GM10248 (cell line): ENCODE measurements around the gene CEP72.

Experiments used
- CTCF ChIA-PET: fragments of 300-600 bp; sonication (Branson Sonifier 250); formaldehyde crosslinking; extraction: SDS; loops from one replicate; lab custom pipeline; 2021; ENCODE audit warnings: antibody characterized with exemption; lab: Yijun Ruan, JAX
- POLR2A ChIA-PET: fragments of 350-650 bp; sonication (Branson Sonifier 250); formaldehyde crosslinking; extraction: SDS; loops from one replicate; lab custom pipeline; 2020; ENCODE audit warnings: antibody characterized with exemption; lab: Yijun Ruan, JAX
- DNase-seq: peaks from one replicate; pipeline ENCODE4 v3.0.0; 2012; ENCODE audit errors: extremely low spot score
- TF ChIP-seq, protein P1 (sequence below): IDR thresholded peaks from 2 replicates; pipeline ENCODE4 v1.5.1; 2012; ENCODE audit warnings: mild to moderate bottlenecking, low read depth; ENCODE audit errors: extremely low read depth, missing control alignments, control extremely low read depth

Gene CEP72

DNA sequence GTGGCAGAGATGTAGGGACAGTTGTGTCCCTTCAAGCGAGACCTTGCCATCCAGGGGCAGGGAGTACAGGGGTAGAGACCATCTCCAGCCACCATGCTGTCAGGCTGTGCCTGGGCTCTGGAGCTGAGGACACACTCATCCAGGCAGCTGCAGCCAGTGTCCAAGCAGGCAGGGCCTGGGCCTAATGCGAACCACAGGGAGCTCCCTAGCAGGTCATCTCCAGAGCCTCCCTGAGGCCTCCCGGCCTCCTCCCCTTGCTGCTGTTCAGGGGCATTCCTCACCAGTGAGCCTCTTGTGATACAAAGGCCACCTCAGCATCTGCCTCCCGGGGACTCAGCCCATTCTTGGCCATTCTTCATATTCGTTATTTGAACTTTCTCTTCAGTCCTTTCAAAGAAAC, 46.0 kb downstream of the CEP72 start:
- TF ChIP-seq, protein P1, sequence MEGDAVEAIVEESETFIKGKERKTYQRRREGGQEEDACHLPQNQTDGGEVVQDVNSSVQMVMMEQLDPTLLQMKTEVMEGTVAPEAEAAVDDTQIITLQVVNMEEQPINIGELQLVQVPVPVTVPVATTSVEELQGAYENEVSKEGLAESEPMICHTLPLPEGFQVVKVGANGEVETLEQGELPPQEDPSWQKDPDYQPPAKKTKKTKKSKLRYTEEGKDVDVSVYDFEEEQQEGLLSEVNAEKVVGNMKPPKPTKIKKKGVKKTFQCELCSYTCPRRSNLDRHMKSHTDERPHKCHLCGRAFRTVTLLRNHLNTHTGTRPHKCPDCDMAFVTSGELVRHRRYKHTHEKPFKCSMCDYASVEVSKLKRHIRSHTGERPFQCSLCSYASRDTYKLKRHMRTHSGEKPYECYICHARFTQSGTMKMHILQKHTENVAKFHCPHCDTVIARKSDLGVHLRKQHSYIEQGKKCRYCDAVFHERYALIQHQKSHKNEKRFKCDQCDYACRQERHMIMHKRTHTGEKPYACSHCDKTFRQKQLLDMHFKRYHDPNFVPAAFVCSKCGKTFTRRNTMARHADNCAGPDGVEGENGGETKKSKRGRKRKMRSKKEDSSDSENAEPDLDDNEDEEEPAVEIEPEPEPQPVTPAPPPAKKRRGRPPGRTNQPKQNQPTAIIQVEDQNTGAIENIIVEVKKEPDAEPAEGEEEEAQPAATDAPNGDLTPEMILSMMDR: no peak
- no peak for DNase-seq
- ChIA-PET POLR2A (no interaction called here), CTCF (interaction anchor here (3.6 kb wide), 1 partner anchor 12 kb away, joined by 15 read pairs; no protein-coding TSS in a partner anchor)

DNA sequence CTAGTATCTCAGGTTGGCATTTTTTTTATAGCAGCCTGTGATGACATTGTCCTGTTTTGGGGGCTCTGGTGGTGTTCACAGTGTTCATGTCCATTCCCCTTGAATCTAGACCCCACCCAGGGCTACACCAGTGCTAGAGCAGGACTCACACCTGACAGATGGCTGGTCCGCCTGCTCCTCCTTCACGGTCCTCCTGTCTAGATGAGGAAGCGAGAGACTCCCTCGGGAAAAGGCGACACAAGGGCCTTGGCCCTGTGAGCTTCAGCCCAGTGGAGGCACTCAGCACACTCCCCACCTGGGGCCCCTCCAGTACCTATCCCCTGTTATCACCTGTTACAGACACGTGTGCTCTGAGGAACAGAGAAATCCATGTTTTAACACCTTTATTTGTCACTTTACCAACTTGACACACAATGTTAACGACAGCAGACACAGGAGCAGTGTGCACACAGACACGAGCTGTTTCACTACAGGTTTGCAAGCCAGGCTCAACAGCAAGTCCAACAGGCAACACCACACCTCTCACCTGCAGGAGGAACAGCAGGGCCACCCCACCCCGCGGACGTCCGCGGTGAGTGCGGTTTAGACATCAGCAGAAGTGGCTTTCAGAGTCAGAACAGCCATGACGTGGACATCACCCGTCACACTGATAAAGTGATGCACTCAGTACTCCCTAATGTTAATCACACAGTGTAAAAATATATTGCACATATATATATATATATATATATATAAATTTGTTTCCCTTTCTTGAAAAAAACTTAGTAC, 47.5 kb downstream of the CEP72 start:
- no peak for DNase-seq
- ChIA-PET CTCF (interaction anchor here (1.2 to 3.6 kb wide), 2 partner anchors 10 to 11 kb away, joined by 3 to 15 read pairs; no protein-coding TSS in a partner anchor), POLR2A (no interaction called here)
- TF ChIP-seq, protein P1: no peak

DNA sequence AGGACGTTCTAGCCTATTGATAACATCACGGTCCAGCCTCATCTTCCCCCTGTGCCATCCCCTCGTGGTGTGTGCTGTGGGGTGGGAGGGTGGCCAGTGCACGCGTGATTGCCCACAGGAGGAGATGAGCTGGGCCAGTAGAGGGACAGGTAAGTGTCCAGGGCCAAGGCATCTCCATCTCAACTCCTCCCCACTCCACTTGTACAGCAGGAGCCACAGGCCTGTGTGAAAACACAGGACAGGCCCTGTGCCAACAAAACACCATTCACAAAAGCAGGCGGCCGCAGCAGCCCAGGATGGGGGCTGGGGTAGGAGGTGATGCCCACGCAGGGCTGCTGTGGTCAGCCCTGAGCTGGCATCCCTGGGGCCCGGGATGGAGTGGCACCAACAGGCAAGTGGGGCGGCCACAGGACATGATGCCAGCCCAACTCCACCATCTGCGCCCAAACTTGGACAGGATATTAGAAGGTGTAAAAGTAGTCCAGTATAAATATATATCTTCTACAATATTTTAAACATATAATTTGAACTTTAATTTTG, 48.4 kb downstream of the CEP72 start:
- DNase-seq: no peak
- TF ChIP-seq, protein P1: no peak
- CTCF ChIA-PET: interaction anchor here (1.2 kb wide), 1 partner anchor 9 kb away, joined by 3 read pairs; no protein-coding TSS in a partner anchor
- POLR2A ChIA-PET: no interaction called here

DNA sequence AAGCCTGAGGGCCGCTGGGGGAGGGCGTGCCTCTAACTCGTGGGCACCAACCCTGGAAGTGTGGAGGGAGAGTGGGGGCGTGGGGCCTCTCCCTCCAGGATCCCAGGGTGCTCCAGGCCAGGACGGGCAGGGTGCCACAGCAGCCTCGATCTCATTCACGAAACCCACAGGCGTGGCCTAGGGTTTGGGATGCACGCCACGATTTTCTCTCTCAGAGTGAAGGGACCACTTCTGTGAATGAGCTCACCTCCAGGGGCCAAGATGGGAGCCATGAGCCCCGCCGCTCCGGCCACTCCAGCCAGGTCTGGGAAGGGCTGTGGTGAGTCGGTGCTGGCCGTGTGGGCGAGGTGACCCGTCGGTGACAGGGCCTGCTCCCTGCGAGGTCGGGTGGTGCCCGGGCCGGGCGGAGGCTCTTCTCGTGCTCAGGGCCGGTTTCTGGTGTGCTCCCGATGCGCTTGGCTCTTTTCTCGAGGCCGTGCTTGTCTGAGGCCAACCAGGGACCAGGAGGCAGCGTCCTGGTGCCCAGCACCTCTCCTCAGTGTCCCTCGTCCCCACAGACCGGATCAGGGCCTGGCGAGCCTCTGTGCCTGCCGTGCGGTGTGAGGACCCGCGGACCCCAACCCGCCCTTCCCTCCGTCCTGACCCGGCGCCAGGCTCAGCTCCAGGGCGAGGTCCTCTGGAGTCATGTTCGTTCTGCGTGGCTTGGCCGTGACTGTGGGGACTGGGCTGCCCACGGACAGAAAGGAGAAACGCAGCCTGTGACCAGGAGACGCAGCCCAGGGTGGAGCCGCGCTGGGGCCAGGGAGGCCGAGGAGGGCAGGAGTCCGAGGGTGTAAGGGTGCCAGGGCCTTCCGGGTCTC, 50.0 kb downstream of the CEP72 start:
- ChIA-PET POLR2A (no interaction called here), CTCF (no interaction called here)
- TF ChIP-seq, protein P1: no peak
- no peak for DNase-seq

DNA sequence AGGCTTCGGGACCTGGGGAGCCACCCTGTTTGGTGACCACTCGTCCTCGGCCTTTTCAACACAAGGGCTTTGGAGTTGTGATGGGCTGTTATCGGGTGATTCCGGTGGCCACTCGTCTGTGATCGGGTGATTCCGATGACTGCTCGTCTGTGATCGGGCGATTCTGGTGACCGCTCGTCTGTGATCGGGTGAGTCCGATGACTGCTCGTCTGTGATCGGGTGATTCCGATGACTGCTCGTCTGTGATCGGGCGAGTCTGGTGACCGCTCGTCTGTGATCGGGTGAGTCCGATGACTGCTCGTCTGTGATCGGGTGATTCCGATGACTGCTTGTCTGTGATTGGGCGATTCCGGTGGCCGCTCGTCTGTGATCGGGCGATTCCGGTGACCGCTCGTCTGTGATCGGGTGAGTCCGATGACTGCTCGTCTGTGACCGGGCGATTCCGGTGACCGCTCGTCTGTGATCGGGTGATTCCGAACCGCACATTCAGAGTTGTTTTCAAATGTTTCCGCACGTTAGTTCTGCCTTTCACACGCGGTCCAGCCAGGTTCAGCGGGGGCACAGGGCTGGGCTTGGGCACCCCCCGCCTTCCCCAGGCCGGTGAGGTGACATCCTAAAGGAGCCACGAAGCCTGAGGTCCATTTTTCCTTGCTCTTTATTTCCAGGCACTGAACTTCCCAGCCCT, 50.8 kb downstream of the CEP72 start:
- DNase-seq: no peak
- CTCF ChIA-PET: no interaction called here

More for the DNA sequence above, 50.8 kb downstream of the CEP72 start:
- POLR2A ChIA-PET: no interaction called here
- TF ChIP-seq, protein P1: no peak
